SK-N-SH treated with all-trans-retinoic acid at 6 μM for 48 hours (cell line): ENCODE measurements around the gene GNAT2.

ENCODE experiments used
- ATAC-seq: fragments of 200-7000 bp; cut with Tn5 transposase; 3 replicates; pipeline ENCODE4 v1.9.1; 2020; ENCODE audit warnings: mild to moderate bottlenecking, moderate library complexity
- ARNTL ChIP-seq: fragments of 450-650 bp; formaldehyde crosslinking; IDR thresholded peaks from 2 replicates; pipeline ENCODE4 v1.5.0; 2020; ENCODE audit warnings: low read depth, mild to moderate bottlenecking, moderate library complexity, borderline replicate concordance
- BACH2 ChIP-seq: fragments of 250-450 bp; sonication (Bioruptor Pico); IDR thresholded peaks from 2 replicates; pipeline ENCODE4 v1.9.0; 2021; ENCODE audit warnings: mild to moderate bottlenecking, borderline replicate concordance
- CREB5 ChIP-seq: fragments of 250-450 bp; sonication (Bioruptor Pico); IDR thresholded peaks from 2 replicates; pipeline ENCODE4 v1.5.1; 2020; ENCODE audit warnings: low read depth, mild to moderate bottlenecking, moderate library complexity
- CSDC2 ChIP-seq: fragments of 250-450 bp; sonication (Bioruptor Pico); IDR thresholded peaks from 2 replicates; pipeline ENCODE4 v1.5.0; 2020; ENCODE audit warnings: mild to moderate bottlenecking, moderate library complexity
- CSRNP3 ChIP-seq: fragments of 250-450 bp; sonication (Bioruptor Pico); IDR thresholded peaks from 2 replicates; pipeline ENCODE4 v1.5.1; 2021; ENCODE audit warnings: mild to moderate bottlenecking, moderate library complexity
- ESRRG ChIP-seq: fragments of 250-450 bp; sonication (Bioruptor Pico); IDR thresholded peaks from 2 replicates; pipeline ENCODE4 v1.6.1; 2021; ENCODE audit warnings: mild to moderate bottlenecking
- GLIS3 ChIP-seq: fragments of 250-450 bp; sonication (Bioruptor Pico); IDR thresholded peaks from 2 replicates; pipeline ENCODE4 v1.5.0; 2020; ENCODE audit warnings: mild to moderate bottlenecking, moderate library complexity
- ISL1 ChIP-seq: fragments of 250-450 bp; sonication (Bioruptor Pico); IDR thresholded peaks from 2 replicates; pipeline ENCODE4 v2.1.2; 2022; ENCODE audit warnings: mild to moderate bottlenecking, moderate library complexity
- OSR1 ChIP-seq: fragments of 250-450 bp; sonication (Bioruptor Pico); IDR thresholded peaks from 2 replicates; pipeline ENCODE4 v1.8.0; 2022; ENCODE audit warnings: moderate library complexity, mild to moderate bottlenecking, inconsistent platforms
- PATZ1 ChIP-seq: fragments of 250-450 bp; sonication (Bioruptor Pico); IDR thresholded peaks from 2 replicates; pipeline ENCODE4 v1.8.0; 2020; ENCODE audit warnings: mild to moderate bottlenecking, moderate library complexity, borderline replicate concordance
- PPARA ChIP-seq: fragments of 250-450 bp; sonication (Bioruptor Pico); IDR thresholded peaks from 2 replicates; pipeline ENCODE4 v1.5.0; 2020; ENCODE audit warnings: mild to moderate bottlenecking, borderline replicate concordance
- RARB ChIP-seq: fragments of 250-450 bp; sonication (Bioruptor Pico); IDR thresholded peaks from 2 replicates; pipeline ENCODE4 v1.8.0; 2021; ENCODE audit warnings: mild to moderate bottlenecking, moderate library complexity
- SNAI2 ChIP-seq: fragments of 250-450 bp; sonication (Bioruptor Pico); IDR thresholded peaks from 2 replicates; pipeline ENCODE4 v1.5.0; 2020; ENCODE audit warnings: mild to moderate bottlenecking, moderate library complexity
- TCF4 ChIP-seq: fragments of 250-450 bp; sonication (Bioruptor Pico); IDR thresholded peaks from 2 replicates; pipeline ENCODE4 v1.8.0; 2021; ENCODE audit warnings: mild to moderate bottlenecking, moderate library complexity, borderline replicate concordance
- TOX ChIP-seq: fragments of 250-450 bp; sonication (Bioruptor Pico); IDR thresholded peaks from 2 replicates; pipeline ENCODE4 v1.8.0; 2021; ENCODE audit warnings: mild to moderate bottlenecking, moderate library complexity, borderline replicate concordance
- TSHZ2 ChIP-seq: fragments of 250-450 bp; sonication (Bioruptor Pico); IDR thresholded peaks from 2 replicates; pipeline ENCODE4 v1.5.0; 2020; ENCODE audit warnings: mild to moderate bottlenecking, moderate library complexity
- ZC3H10 ChIP-seq: fragments of 250-450 bp; sonication (Bioruptor Pico); IDR thresholded peaks from 2 replicates; pipeline ENCODE4 v1.5.1; 2021; ENCODE audit warnings: mild to moderate bottlenecking, moderate library complexity
- ZFP3 ChIP-seq: fragments of 250-450 bp; sonication (Bioruptor Pico); IDR thresholded peaks from 2 replicates; pipeline ENCODE4 v1.5.0; 2020; ENCODE audit warnings: mild to moderate bottlenecking, moderate library complexity
- ZFP30 ChIP-seq: fragments of 450-650 bp; formaldehyde crosslinking; IDR thresholded peaks from 2 replicates; pipeline ENCODE4 v1.5.0; 2022; ENCODE audit warnings: mild to moderate bottlenecking, moderate library complexity
- ZNF565 ChIP-seq: fragments of 450-650 bp; formaldehyde crosslinking; conservative IDR thresholded peaks from 2 replicates; pipeline ENCODE4 v1.5.0; 2020; ENCODE audit warnings: low read depth, mild to moderate bottlenecking, moderate library complexity
- ZNF8 ChIP-seq: fragments of 450-650 bp; formaldehyde crosslinking; IDR thresholded peaks from 2 replicates; pipeline ENCODE4 v1.5.0; 2020; ENCODE audit warnings: mild to moderate bottlenecking, moderate library complexity

GNAT2 gene

GRCh38 chr1:109564194-109564878 is 55.1 kb downstream of the GNAT2 start:
- no peak for TF ChIP-seq SNAI2 (CRISPR knock-in tag)
- TF ChIP-seq PPARA (CRISPR knock-in tag), result no peak
- TF ChIP-seq TSHZ2 (CRISPR knock-in tag), result no peak
- TF ChIP-seq ZNF565 (CRISPR knock-in tag), result no peak
- TF ChIP-seq OSR1 (CRISPR knock-in tag), result no peak
- TF ChIP-seq CSRNP3 (CRISPR knock-in tag), result no peak
- no peak for TF ChIP-seq CSDC2
- TF ChIP-seq ZFP3 (CRISPR knock-in tag), result no peak
- no peak for TF ChIP-seq ZFP30 (CRISPR knock-in tag)
- TF ChIP-seq BACH2 (CRISPR knock-in tag), result no peak
- no peak for ATAC-seq

- TF ChIP-seq ZNF565 (CRISPR knock-in tag) (no peak), PPARA (CRISPR knock-in tag) (no peak), ZNF8 (CRISPR knock-in tag) (no peak), ZC3H10 (no peak), BACH2 (CRISPR knock-in tag) (no peak), TCF4 (CRISPR knock-in tag) (no peak), CSRNP3 (CRISPR knock-in tag) (no peak), ISL1 (CRISPR knock-in tag) (no peak), ESRRG (CRISPR knock-in tag) (no peak), SNAI2 (CRISPR knock-in tag) (no peak), CSDC2 (no peak), TOX (no peak), ZFP30 (CRISPR knock-in tag) (no peak), ZFP3 (CRISPR knock-in tag) (no peak), TSHZ2 (CRISPR knock-in tag) (no peak), RARB (CRISPR knock-in tag) (no peak), PATZ1 (CRISPR knock-in tag) (no peak)
- ATAC-seq, result no peak
Measured at GRCh38 chr1:109559995-109560394, 59.4 kb downstream of the GNAT2 start.

GRCh38 chr1:109557520-109557919 is 61.9 kb downstream of the GNAT2 start:
- ATAC-seq, result no peak
- TF ChIP-seq ZFP30 (CRISPR knock-in tag), result no peak
- no peak for TF ChIP-seq CREB5 (CRISPR knock-in tag)
- no peak for TF ChIP-seq RARB (CRISPR knock-in tag)
- TF ChIP-seq ARNTL, result no peak
- TF ChIP-seq GLIS3 (CRISPR knock-in tag), result no peak
- TF ChIP-seq PATZ1 (CRISPR knock-in tag), result no peak
- no peak for TF ChIP-seq CSRNP3 (CRISPR knock-in tag)
- no peak for TF ChIP-seq ZC3H10
- TF ChIP-seq ZNF8 (CRISPR knock-in tag), result no peak
- no peak for TF ChIP-seq TOX
